NK-92 (cell line): ENCODE results near the gene BTNL2.
A peak's percentile ranks its signal among the peaks of the same experiment; 100 is the strongest.

ENCODE experiments used
- DNase-seq: peaks from one replicate; lab custom pipeline; 2025; ENCODE audit not compliant: unreplicated experiment; lab: John Stamatoyannopoulos, UW

Gene BTNL2

DNA sequence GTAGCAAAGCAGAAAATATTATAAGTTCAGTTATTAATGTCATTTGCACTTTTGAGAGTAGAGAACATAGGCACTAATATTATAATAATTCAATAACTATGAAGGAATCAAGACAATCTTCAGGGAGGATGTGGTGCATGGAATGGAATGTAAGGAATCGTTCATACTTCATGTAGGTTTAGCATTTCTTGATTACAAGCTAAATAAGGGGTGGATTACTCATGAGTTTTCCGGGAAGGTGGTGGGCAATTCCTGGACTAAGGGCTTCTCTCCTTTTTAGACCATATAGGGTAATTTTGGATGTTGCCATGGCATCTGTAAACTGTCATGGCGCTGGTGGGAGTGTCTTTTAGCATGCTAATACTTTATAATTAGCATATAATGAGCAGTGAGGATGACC, 9.1 kb upstream of the BTNL2 start:
- DNase-seq, result no peak

GRCh38 chr6:32415521-32416019, 8.6 kb upstream of the BTNL2 start:
- peak; percentile 30 for DNase-seq

GRCh38 chr6:32413427-32414047, 6.6 kb upstream of the BTNL2 start:
- no peak for DNase-seq

- no peak for DNase-seq
These were observed 4.8 kb upstream of the BTNL2 start for GRCh38 chr6:32411566-32412327.

GRCh38 chr6:32410906-32411305, 3.9 kb upstream of the BTNL2 start:
- no peak for DNase-seq

- no peak for DNase-seq
These were observed 784 bp downstream of the BTNL2 start for GRCh38 chr6:32406197-32406596.

- no peak for DNase-seq
These were observed 1.3 kb downstream of the BTNL2 start for GRCh38 chr6:32405656-32406055.

DNA sequence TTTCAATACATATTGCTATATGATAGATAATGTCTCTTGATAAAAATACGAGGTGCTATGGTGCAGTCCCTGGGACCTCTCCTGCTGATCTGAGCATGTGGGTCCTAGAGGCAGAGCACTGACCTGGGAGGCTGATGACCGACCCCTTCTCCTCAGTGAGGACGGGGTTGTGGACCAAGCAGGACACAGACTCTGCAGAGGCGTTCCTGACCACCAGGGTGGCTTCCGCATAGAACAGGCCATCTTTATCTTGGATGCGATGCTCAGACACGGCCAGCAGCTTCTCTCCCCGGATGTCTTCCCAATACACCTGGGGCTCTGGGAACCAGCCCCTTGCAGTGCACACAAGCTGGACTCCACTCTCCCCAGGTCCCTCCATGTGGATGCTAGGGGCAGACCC, 4.2 kb downstream of the BTNL2 start:
- DNase-seq, result no peak

DNA sequence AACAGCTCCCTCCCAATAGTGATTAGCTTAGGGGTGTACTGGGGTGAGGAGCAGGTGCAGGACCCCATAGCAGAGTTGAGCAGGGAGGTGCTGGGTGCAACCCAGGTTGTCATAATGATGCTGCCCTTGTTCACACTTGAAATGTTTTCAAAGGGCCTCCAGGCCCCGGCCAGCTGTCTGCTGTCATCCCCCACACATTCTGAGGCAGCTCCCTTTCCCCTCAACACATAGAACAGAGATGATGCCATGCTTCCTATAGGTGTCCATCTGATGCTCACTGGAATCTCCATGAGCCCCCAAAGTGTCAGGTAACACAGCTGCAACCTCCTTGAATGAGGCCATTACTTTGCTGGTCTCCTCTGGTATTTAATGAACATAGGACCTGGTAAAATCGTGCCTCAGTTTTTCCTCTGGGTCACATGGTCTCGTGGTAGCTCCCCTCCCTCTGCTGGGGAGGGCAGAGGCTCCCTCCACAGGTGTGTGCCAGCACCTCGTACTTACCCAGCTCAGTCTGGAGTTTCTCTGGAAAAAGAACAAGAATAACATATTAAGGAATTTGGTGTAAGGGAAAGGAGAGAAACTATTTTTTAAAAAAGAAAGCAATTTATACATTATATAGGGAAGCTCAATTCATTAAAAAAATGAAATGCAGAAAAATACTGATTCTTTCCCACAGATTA, 5.6 kb downstream of the BTNL2 start:
- no peak for DNase-seq

DNA sequence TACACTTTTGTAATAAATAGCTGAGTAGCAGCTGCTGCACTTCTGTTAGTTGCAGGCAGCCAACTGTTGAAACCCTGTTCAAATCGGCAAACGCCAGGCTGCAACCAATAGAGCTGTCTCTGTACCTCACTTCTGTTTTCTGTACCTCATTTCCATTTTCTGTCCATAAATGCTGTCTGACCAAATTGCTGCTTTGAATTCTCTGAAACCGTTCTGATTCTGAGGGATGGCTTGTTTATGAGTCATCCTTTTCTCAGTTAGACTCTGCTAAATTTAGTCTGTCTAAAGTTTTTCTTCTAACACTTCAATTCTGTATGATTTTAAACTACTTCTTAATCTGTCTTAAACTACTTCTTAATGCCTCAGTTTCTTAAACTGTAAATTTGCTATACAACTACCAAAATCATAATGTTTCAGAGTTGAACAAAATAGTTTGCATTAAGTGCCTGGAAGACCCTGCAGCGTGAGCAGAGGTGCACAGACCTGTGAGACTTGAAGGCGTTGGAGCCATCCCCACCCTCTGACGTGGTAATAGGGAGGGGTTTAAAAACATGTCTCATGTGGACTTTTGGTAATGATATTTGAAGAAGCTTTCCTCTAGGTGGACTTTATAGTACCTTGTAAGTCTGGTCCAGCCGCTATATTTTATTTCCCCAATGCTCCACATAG, 9.6 kb downstream of the BTNL2 start:
- no peak for DNase-seq

DNA sequence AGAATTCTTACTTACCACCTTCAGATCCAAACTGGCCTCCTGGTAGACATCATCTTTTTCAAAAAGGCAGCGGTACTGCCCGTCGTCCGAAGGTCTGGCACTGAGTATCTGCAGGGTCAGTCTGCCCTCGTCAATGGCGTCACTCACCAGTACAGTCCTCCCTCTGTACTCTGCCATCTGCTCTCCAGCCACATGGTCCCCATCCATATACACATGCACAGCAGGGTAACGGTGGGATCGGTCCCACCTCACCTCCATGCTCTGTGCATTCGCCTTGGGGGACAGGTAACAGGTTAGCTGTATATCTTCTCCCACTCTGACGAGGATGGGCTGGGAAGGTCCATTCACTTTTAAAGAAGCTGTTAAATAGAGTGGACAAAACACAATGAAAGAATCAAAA, 11.0 kb downstream of the BTNL2 start:
- no peak for DNase-seq

DNA sequence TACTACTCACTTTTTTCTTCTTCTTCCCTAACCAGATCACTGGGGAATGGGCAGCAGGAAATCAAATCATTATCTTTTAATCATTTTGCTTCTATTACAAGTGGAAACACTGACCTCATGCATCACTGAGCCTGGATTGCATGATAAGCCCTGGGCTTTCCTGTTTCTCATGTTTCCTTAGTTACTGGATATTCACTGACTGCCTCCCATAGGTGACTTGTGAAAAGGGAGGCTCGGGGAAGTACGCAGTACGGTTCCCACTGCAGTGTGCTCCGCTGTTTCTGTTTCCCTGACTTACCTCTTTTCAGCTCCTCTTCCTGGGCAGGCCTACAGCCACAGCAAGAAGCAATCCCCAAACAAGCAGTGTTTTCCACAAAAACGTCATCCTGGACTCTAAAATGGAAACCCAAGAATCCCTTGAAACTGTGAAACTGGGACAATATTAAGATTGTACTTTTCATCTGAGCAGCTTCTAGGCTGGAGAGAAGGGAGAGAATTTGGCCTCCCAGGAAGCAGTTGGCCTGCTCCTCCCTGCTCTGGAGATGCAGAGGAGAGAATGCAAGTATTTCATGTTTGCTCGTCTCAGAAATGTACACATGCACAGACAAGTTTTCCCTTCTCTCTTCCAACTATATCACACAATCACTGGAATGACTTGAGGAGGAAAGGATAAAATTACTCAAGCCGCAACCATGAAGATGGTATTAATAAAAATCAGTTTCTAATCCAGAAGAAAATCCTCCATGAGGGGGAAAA, 13.1 kb downstream of the BTNL2 start:
- DNase-seq, result no peak

DNA sequence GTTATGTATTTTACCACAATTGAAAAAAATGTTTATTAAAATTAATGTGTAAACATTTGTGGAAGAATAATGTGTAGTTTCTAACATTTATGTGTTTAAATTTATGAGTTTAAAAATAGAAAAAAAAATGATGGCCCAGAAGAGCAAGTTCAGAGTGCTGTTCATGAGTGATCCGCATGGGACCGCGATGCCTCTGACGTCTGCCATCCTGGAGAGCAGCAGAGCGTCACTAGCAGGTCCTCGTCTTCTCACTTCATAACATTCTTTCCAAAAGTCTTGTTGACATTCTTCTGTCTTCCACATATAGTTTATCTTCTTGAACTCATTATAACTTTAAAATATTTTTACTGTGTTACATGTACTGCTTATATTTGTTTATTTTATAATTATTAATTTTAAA, 15.5 kb downstream of the BTNL2 start:
- DNase-seq, result no peak

GRCh38 chr6:32387589-32388340, 19.2 kb downstream of the BTNL2 start:
- no peak for DNase-seq

DNA sequence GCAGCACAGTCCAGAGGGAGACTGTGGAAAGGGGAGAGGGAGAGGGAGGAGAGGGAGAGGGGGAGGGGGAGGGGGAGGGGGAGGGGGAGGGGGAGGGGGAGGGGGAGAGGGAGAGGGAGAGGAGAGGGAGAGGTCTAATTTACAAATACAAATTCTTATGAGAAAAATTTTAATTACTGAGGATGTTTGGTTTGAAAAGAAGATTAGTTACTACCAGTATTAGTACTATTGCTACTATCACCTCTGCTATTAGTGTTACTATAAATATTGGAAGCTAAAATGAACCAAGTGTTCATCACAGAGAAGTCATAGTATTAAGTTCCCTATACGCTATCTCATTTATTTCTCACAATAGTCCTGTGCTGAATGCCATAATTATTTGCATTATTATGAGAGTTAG, 20.9 kb downstream of the BTNL2 start:
- no peak for DNase-seq

DNA sequence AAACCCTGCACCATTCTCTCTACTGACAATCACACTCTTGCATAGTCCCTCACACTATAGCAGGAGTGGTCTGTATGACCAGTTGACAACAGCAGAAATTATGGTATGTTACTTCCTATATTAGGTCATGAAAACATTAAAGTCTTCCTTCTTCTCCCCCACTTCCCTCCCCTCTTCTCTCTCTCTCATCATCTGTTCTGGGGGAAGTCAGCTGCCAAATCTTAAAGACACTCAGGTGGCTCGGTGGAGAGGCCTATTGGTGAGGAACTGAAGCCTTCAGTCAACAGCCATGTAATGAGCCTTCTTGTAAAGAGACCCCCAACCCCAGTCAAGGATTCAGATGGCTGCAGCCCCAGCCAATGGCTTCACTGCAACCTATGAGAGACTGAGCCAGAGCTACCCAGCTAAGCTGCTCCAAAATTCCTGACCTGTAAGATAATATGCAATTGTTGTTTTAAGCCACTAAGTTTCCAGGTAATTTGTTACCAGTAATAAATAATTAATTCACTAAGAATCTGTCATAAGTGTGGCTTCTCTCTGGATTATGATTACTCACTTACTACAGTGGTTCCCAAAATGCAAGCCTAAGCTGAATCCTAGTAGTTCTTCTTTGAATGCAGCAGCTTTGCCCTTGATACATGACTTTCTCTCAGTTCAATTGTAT, 24.1 kb downstream of the BTNL2 start:
- no peak for DNase-seq

- no peak for DNase-seq
These were observed 27.4 kb downstream of the BTNL2 start for GRCh38 chr6:32379545-32379944.

DNA sequence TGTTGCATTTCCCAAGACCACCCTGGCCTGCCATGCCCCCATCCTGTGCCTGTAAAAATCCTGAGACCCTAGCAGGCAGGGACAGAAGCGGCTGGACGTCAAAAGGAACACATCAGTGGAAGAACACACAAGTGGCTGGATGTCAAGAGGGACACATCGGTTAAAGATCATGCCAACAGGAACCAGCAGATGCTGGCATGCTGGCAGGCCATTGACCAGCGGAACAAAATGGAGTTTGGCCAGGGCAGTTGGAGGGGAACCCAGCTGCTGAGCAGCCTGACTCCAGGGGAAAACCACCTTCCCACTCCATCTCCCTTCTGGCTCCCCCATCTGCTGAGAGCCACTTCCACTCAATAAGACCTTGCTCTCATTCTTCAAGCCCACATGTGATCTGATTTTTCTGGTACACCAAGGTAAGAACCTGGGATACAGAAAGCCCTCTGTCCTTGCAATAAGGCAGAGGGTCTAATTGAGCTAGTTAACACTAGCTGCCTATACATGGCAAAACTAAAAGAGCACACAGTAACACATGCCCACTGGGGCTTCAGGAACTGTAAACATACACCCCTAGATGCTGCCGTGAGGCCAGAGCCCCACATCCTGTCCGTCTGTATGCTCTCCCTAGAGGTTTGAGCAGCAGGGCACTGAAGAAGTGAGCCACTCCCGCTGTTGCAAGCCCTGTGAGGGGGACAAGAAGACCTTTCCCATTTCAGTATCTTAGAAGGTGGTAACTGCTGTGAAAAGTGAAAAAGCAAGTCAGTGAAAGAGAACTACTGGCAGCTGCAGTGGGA, 31.0 kb downstream of the BTNL2 start:
- no peak for DNase-seq

- no peak for DNase-seq
These were observed 35.2 kb downstream of the BTNL2 start, which contains the start of gene TSBP1 for GRCh38 chr6:32371803-32372202. Gene TSBP1 (minus strand): TSS chr6:32371903. CDS start chr6:32371706, 197 bp downstream.
